SK-N-SH (cell line): ENCODE data around the gene CRTC1. TPM values are rescaled to one million over a fixed set of nuclear protein-coding genes. Genes with fewer than 3 reads are reported as not detected.

Experiments used
- CTCF ChIA-PET: fragments of 300-600, 350-600 bp; formaldehyde crosslinking; extraction: SDS; loops from one replicate; lab custom pipeline; 2021; lab: Yijun Ruan, JAX
- POLR2A ChIA-PET: fragments of 350-600 bp; sonication (Branson Sonifier 250); formaldehyde crosslinking; extraction: SDS; loops from one replicate; lab custom pipeline; 2020; ENCODE audit warnings: antibody characterized with exemption, inconsistent platforms; lab: Yijun Ruan, JAX
- DNase-seq: peaks from one replicate; pipeline ENCODE4 v3.0.0; 2012
- H2AFZ ChIP-seq: fragments of 200-600 bp; sonication (generic); 2 replicates; pipeline ENCODE4 v1.8.1; 2016; ENCODE audit warnings: antibody characterized with exemption, mild to moderate bottlenecking, low read depth
- H3F3A ChIP-seq: fragments of 200-600 bp; sonication (generic); replicated peaks from 2 replicates; pipeline ENCODE3; 2016; ENCODE audit warnings: antibody characterized with exemption, mild to moderate bottlenecking; ENCODE audit not compliant: insufficient read depth
- H3K27ac ChIP-seq, 2 experiments: fragments of 200-500 bp in 1 of 2; fragments of 200-600 bp in 1 of 2; sonication (Bioruptor generic) in 1 of 2; sonication (generic), shearing (Covaris generic) in 1 of 2; 2 replicates each; pipeline versions ENCODE4 v1.5.1 to v1.6.1; 2014 to 2016; ENCODE audit warnings: low read depth in 2 of 2, inconsistent platforms in 1 of 2, low read length in 1 of 2, mild to moderate bottlenecking in 1 of 2, mixed read lengths in 1 of 2
- H3K27me3 ChIP-seq: fragments of 200-600 bp; sonication (generic), shearing (Covaris generic); 2 replicates; pipeline ENCODE4 v1.6.1; 2016; ENCODE audit warnings: mixed run types; ENCODE audit not compliant: insufficient read depth
- H3K36me3 ChIP-seq, 2 experiments: fragments of 200-500 bp in 1 of 2; fragments of 200-600 bp in 1 of 2; sonication (Bioruptor generic) in 1 of 2; sonication (generic) in 1 of 2; replicated peaks in 1 of 2; 2 replicates each; pipeline versions ENCODE3 to v1.5.1; 2014 to 2016; ENCODE audit warnings: low read length in 1 of 2, mild to moderate bottlenecking in 1 of 2; ENCODE audit not compliant: insufficient read depth in 2 of 2, control insufficient read depth in 1 of 2
- H3K4me1 ChIP-seq, 2 experiments: fragments of 200-500 bp in 1 of 2; fragments of 200-600 bp in 1 of 2; sonication (Bioruptor generic) in 1 of 2; sonication (generic), shearing (Covaris generic) in 1 of 2; 2 replicates each; pipeline versions ENCODE4 v1.5.1 to v1.6.1; 2014 to 2016; ENCODE audit warnings: low read depth in 1 of 2, low read length in 1 of 2, mixed run types in 1 of 2; ENCODE audit not compliant: insufficient read depth in 2 of 2, control insufficient read depth in 1 of 2
- H3K4me2 ChIP-seq: fragments of 200-600 bp; sonication (generic), shearing (Covaris generic); 2 replicates; pipeline ENCODE4 v1.6.1; 2017; ENCODE audit warnings: mixed run types
- H3K4me3 ChIP-seq, 2 experiments: fragments of 200-500 bp in 1 of 2; fragments of 200-600 bp in 1 of 2; sonication (Bioruptor generic) in 1 of 2; sonication (generic), shearing (Covaris generic) in 1 of 2; 2 replicates each; pipeline versions ENCODE4 v1.5.1 to v1.8.1; 2014 to 2016; ENCODE audit warnings: low read depth in 2 of 2, inconsistent platforms in 1 of 2, low read length in 1 of 2, mild to moderate bottlenecking in 1 of 2, mixed read lengths in 1 of 2, moderate library complexity in 1 of 2
- H3K79me2 ChIP-seq: fragments of 200-600 bp; sonication (generic); 2 replicates; pipeline ENCODE4 v1.8.1; 2017; ENCODE audit warnings: mild to moderate bottlenecking; ENCODE audit not compliant: insufficient read depth
- H3K9ac ChIP-seq: fragments of 200-600 bp; sonication (generic); 2 replicates; pipeline ENCODE4 v1.6.1; 2017; ENCODE audit warnings: mixed run types
- H3K9me2 ChIP-seq: fragments of 200-600 bp; sonication (generic); 2 replicates; pipeline ENCODE4 v1.6.1; 2017; ENCODE audit warnings: mixed run types
- H3K9me3 ChIP-seq: fragments of 200-600 bp; sonication (generic); 2 replicates; pipeline ENCODE4 v1.6.1; 2017; ENCODE audit warnings: mixed run types, mild to moderate bottlenecking, moderate library complexity
- H4K20me1 ChIP-seq: fragments of 200-600 bp; sonication (generic); 2 replicates; pipeline ENCODE4 v1.6.1; 2017; ENCODE audit warnings: mild to moderate bottlenecking, mixed run types; ENCODE audit not compliant: insufficient read depth
- ELF1 ChIP-seq: IDR thresholded peaks from 2 replicates; pipeline ENCODE4 v1.4.0; 2012
- FOSL2 ChIP-seq: IDR thresholded peaks from 2 replicates; pipeline ENCODE4 v1.4.0; 2012; ENCODE audit warnings: low read depth, mild to moderate bottlenecking, moderate library complexity, borderline replicate concordance
- FOXM1 ChIP-seq: IDR thresholded peaks from 2 replicates; pipeline ENCODE4 v1.4.0; 2012; ENCODE audit warnings: low read depth, mild to moderate bottlenecking
- GABPA ChIP-seq: IDR thresholded peaks from 2 replicates; pipeline ENCODE4 v1.4.0; 2012; ENCODE audit warnings: low read depth, mild to moderate bottlenecking
- GATA2 ChIP-seq: sonication (generic); formaldehyde crosslinking; IDR thresholded peaks from 2 replicates; pipeline ENCODE4 v1.5.0; 2020; ENCODE audit warnings: mild to moderate bottlenecking, missing genetic modification reagents
- IRF3 ChIP-seq: fragments of 150-350 bp; IDR thresholded peaks from 2 replicates; pipeline ENCODE4 v1.6.1; 2016; ENCODE audit warnings: mild to moderate bottlenecking, low read depth, low read length
- JUND ChIP-seq: IDR thresholded peaks from 2 replicates; pipeline ENCODE4 v1.4.0; 2012
- NFIC ChIP-seq: IDR thresholded peaks from 2 replicates; pipeline ENCODE4 v1.4.0; 2012; ENCODE audit warnings: borderline replicate concordance
- POLR2AphosphoS5 ChIP-seq: IDR thresholded peaks from 2 replicates; pipeline ENCODE4 v1.6.1; 2012; ENCODE audit warnings: low read depth, low read length
- RAD21 ChIP-seq: IDR thresholded peaks from 2 replicates; pipeline ENCODE4 v1.6.1; 2012; ENCODE audit warnings: mild to moderate bottlenecking, low read length
- RCOR1 ChIP-seq: fragments of 150-350 bp; IDR thresholded peaks from 2 replicates; pipeline ENCODE4 v1.6.1; 2017; ENCODE audit warnings: antibody characterized with exemption, low read length
- RFX5 ChIP-seq: IDR thresholded peaks from 2 replicates; pipeline ENCODE4 v1.6.1; 2012; ENCODE audit warnings: mild to moderate bottlenecking, improper control_type of control experiment, low read length
- RXRA ChIP-seq: IDR thresholded peaks from 2 replicates; pipeline ENCODE4 v1.4.0; 2012; ENCODE audit warnings: low read depth, mild to moderate bottlenecking, borderline replicate concordance
- SIN3A ChIP-seq: IDR thresholded peaks from 2 replicates; pipeline ENCODE4 v1.6.1; 2012; ENCODE audit warnings: low read depth, mild to moderate bottlenecking, low read length, moderate library complexity, borderline replicate concordance
- SMC3 ChIP-seq: IDR thresholded peaks from 2 replicates; pipeline ENCODE4 v1.6.1; 2012; ENCODE audit warnings: low read depth, low read length, improper control_type of control experiment
- TAF1 ChIP-seq: IDR thresholded peaks from 2 replicates; pipeline ENCODE4 v1.6.1; 2012; ENCODE audit warnings: low read depth, mild to moderate bottlenecking, low read length, moderate library complexity, borderline replicate concordance
- TEAD4 ChIP-seq: IDR thresholded peaks from 2 replicates; pipeline ENCODE4 v1.4.0; 2012; ENCODE audit warnings: mild to moderate bottlenecking, borderline replicate concordance; ENCODE audit not compliant: insufficient read depth
- USF1 ChIP-seq: IDR thresholded peaks from 2 replicates; pipeline ENCODE4 v1.4.0; 2012; ENCODE audit warnings: low read depth, borderline replicate concordance
- YY1 ChIP-seq: IDR thresholded peaks from 2 replicates; pipeline ENCODE4 v1.4.0; 2012; ENCODE audit warnings: low read depth, mild to moderate bottlenecking
- WGBS: methylation state at CpG from one replicate; pipeline ENCODE4 v1.1.6; 2017; ENCODE audit warnings: low lambda C conversion rate; 5-methylcytosine and 5-hydroxymethylcytosine counted together
- polyA plus RNA-seq, 3 experiments: library from polyadenylated mRNA; depleted of rRNA; stranded (reverse); fragments of >200 nt; gene quantifications; 2 replicates each; pipeline ENCODE4 v1.2.3, GENCODE V29; 2012
- TF ChIP-seq, protein P1 (sequence below): fragments of 200-600 bp; sonication (generic); IDR thresholded peaks from 2 replicates; pipeline ENCODE4 v1.6.1; 2017; ENCODE audit warnings: antibody characterized with exemption, mild to moderate bottlenecking, moderate library complexity
- TF ChIP-seq, protein P2 (sequence below): IDR thresholded peaks from 2 replicates; pipeline ENCODE4 v1.4.0; 2012; ENCODE audit warnings: low read depth, borderline replicate concordance

CRTC1 gene
- polyA plus RNA-seq, 1 of the 3 experiments (the other 2 are of a cell fraction): 5.0 TPM

- Histone ChIP-seq H4K20me1 (peaks cover 19% of the 10 kb centered on the region; the same call in 1 of the 2 replicates), H3F3A (no peaks in the 10 kb centered on the region), H3K4me2 (no peak overlapping the region), H3K27ac (no peak overlapping the region), H2AFZ (no peak overlapping the region), H3K9me2 (no peaks in the 10 kb centered on the region), H3K36me3 (no peaks in the 10 kb centered on the region), H3K9ac (no peak overlapping the region), H3K79me2 (peaks cover 64% of the 10 kb centered on the region), H3K4me3 (no peak overlapping the region), H3K9me3 (no peaks in the 10 kb centered on the region), H3K4me1 (peaks cover 0 to 13% of the 10 kb centered on the region in 2 experiments; a peak in 1 of 4 replicates), H3K27me3 (no peaks in the 10 kb centered on the region)
- ChIA-PET POLR2A (no interaction called here), CTCF (no interaction called here)
- TF ChIP-seq YY1 (no peak), TAF1 (no peak), USF1 (no peak), GATA2 (CRISPR knock-in tag) (no peak), RFX5 (no peak), RXRA (no peak), NFIC (no peak), FOXM1 (no peak)
- WGBS: 96% methylated on average over 16 of the region's 16 CpGs
- DNase-seq: no peak
Measured at GRCh38 chr19:18687740-18688465, 4.4 kb downstream of the CRTC1 start.

DNA sequence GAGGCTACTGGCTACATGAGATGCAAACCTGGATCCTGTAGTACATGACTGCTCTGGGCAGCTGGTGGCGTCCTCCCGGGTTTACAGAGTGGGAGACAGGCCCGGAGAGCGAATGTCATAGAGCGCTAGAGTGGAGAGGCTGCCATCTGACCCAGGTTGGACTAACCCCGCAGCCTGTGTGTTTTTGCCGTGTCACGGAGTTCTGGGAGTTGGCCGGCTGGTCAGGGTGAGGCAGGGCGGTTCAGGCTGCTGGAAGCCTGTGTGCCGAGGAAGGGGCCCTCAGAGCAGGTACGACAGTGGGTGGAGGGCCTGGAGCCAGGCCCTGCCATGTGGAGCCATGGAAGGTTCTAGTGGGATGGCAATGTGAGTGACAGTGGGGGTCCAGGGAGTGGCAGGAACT lies 12.5 kb downstream of the CRTC1 start:
- peaks cover 3% of the 10 kb centered on the region for H3F3A ChIP-seq
- peaks cover 22% of the 10 kb centered on the region; the same call in 1 of the 2 replicates for H3K79me2 ChIP-seq
- WGBS: 97% methylated on average over 9 of the region's 12 CpGs
- no peak overlapping the region for H3K9ac ChIP-seq
- peaks cover 9 to 21% of the 10 kb centered on the region in 2 experiments; a peak in 2 of 4 replicates for H3K4me1 ChIP-seq
- H3K9me2 ChIP-seq: no peaks in the 10 kb centered on the region
- POLR2A ChIA-PET: no interaction called here
- H2AFZ ChIP-seq: no peak overlapping the region
- CTCF ChIA-PET: no interaction called here
- DNase-seq: no peak
- no peak overlapping the region for H3K4me3 ChIP-seq
- peaks cover 52% of the 10 kb centered on the region for H4K20me1 ChIP-seq
- no peaks in the 10 kb centered on the region for H3K27me3 ChIP-seq
- H3K9me3 ChIP-seq: no peaks in the 10 kb centered on the region
- no peaks in the 10 kb centered on the region for H3K36me3 ChIP-seq
- no peak overlapping the region for H3K4me2 ChIP-seq
- no peak for TF ChIP-seq TAF1
- TF ChIP-seq NFIC: no peak
- no peak for TF ChIP-seq RCOR1
- no peak for TF ChIP-seq ELF1
- TF ChIP-seq TEAD4: no peak
- TF ChIP-seq, protein P1, sequence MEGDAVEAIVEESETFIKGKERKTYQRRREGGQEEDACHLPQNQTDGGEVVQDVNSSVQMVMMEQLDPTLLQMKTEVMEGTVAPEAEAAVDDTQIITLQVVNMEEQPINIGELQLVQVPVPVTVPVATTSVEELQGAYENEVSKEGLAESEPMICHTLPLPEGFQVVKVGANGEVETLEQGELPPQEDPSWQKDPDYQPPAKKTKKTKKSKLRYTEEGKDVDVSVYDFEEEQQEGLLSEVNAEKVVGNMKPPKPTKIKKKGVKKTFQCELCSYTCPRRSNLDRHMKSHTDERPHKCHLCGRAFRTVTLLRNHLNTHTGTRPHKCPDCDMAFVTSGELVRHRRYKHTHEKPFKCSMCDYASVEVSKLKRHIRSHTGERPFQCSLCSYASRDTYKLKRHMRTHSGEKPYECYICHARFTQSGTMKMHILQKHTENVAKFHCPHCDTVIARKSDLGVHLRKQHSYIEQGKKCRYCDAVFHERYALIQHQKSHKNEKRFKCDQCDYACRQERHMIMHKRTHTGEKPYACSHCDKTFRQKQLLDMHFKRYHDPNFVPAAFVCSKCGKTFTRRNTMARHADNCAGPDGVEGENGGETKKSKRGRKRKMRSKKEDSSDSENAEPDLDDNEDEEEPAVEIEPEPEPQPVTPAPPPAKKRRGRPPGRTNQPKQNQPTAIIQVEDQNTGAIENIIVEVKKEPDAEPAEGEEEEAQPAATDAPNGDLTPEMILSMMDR: no peak
- no peak for TF ChIP-seq USF1
- TF ChIP-seq IRF3: no peak
- TF ChIP-seq YY1: no peak
- TF ChIP-seq GABPA: no peak
- TF ChIP-seq RXRA: no peak
- no peak for TF ChIP-seq RAD21
- no peak for TF ChIP-seq SMC3
- no peak for TF ChIP-seq FOSL2
- no peak for TF ChIP-seq SIN3A
- TF ChIP-seq POLR2AphosphoS5: no peak
- TF ChIP-seq, protein P2, sequence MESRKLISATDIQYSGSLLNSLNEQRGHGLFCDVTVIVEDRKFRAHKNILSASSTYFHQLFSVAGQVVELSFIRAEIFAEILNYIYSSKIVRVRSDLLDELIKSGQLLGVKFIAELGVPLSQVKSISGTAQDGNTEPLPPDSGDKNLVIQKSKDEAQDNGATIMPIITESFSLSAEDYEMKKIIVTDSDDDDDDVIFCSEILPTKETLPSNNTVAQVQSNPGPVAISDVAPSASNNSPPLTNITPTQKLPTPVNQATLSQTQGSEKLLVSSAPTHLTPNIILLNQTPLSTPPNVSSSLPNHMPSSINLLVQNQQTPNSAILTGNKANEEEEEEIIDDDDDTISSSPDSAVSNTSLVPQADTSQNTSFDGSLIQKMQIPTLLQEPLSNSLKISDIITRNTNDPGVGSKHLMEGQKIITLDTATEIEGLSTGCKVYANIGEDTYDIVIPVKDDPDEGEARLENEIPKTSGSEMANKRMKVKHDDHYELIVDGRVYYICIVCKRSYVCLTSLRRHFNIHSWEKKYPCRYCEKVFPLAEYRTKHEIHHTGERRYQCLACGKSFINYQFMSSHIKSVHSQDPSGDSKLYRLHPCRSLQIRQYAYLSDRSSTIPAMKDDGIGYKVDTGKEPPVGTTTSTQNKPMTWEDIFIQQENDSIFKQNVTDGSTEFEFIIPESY: no peak
- no peak for TF ChIP-seq JUND
- H3K27ac ChIP-seq: no peak overlapping the region
